Upper lobe of left lung (tissue), 6 donors: ENCODE results near the gene PLXNA4. TPM values are rescaled to one million over a fixed set of nuclear protein-coding genes. Genes with fewer than 3 reads are reported as not detected.

Experiments
- ATAC-seq, 2 donors: fragments of 200-7000 bp; cut with Tn5 transposase; one replicate each; pipeline ENCODE4 v1.9.1; 2022; ENCODE audit warnings: mild to moderate bottlenecking in 2 of 2, moderate library complexity in 2 of 2; ENCODE audit not compliant: low FRiP score in 2 of 2
- DNase-seq, 2 donors: peaks; one replicate each; pipeline ENCODE4 v3.0.0-alpha.2; 2019 to 2020
- H3K27ac ChIP-seq, 4 donors: fragments of 200-600 bp; sonication (generic); one replicate each; pipeline ENCODE4 v1.5.1; 2016 to 2019
- H3K27me3 ChIP-seq, 4 donors: fragments of 200-600 bp; sonication (generic); one replicate each; pipeline ENCODE4 v1.5.1; 2017 to 2019
- H3K36me3 ChIP-seq, 4 donors: fragments of 200-600 bp; sonication (generic); one replicate each; pipeline ENCODE4 v1.5.1; 2016 to 2019
- H3K4me1 ChIP-seq, 4 donors: fragments of 200-600 bp; sonication (generic); one replicate each; pipeline ENCODE4 v1.5.1; 2018 to 2019
- H3K4me3 ChIP-seq, 4 donors: fragments of 200-600 bp; sonication (generic); one replicate each; pipeline ENCODE4 v1.5.1; 2017 to 2019; ENCODE audit warnings: mild to moderate bottlenecking in 2 of 4, moderate library complexity in 1 of 4
- H3K9me3 ChIP-seq, 4 donors: fragments of 200-600 bp; sonication (generic); one replicate each; pipeline ENCODE4 v1.5.1; 2018 to 2019
- CTCF ChIP-seq, 6 experiments: fragments of 450-650 bp in 4 of 6; fragments of 200-600 bp in 2 of 6; sonication (generic) in 2 of 6; IDR thresholded peaks; one replicate each; pipeline ENCODE4 v1.5.1; 2016 to 2019; ENCODE audit warnings: antibody characterized with exemption in 6 of 6
- EP300 ChIP-seq, 4 donors: sonication (generic); formaldehyde crosslinking; IDR thresholded peaks; one replicate each; pipeline ENCODE4 v1.5.1; 2017; ENCODE audit warnings: antibody characterized with exemption in 4 of 4, control low read depth in 2 of 4
- POLR2A ChIP-seq, 4 donors: fragments of 450-650 bp; IDR thresholded peaks; one replicate each; pipeline ENCODE4 v1.5.1; 2016 to 2017; ENCODE audit warnings: antibody characterized with exemption in 4 of 4, mild to moderate bottlenecking in 2 of 4
- POLR2AphosphoS5 ChIP-seq, 2 donors: sonication (generic); formaldehyde crosslinking; IDR thresholded peaks; one replicate each; pipeline ENCODE4 v1.5.1; 2017; ENCODE audit warnings: antibody characterized with exemption in 2 of 2
- WGBS, 2 donors: methylation state at CpG; one replicate each; pipeline ENCODE4 v1.1.5; 2017 to 2018; 5-methylcytosine and 5-hydroxymethylcytosine counted together
- total RNA-seq, 6 donors: library from RNA; depleted of rRNA in 4 of 6; stranded (reverse); fragments of >200 nt in 4 of 6; gene quantifications; one replicate each; pipeline versions ENCODE4 v1.1.0 to v1.2.1, GENCODE V29; 2016 to 2021
- donor health status: DM: no; HTN: no; CAD: no; lungs with moderate emphysema.
- donor health status: DM: no; HTN: yes; CAD: no; lungs with severe emphysema.

PLXNA4 gene
- total RNA-seq, 6 donors from 2014 or later, result 1.1 to 5.9 (median 2.6) TPM

- no peak overlapping the region for H3K27ac ChIP-seq
- no peak overlapping the region for H3K4me3 ChIP-seq
- 70 to 77% methylated on average over 14 to 15 of the region's 15 CpGs for WGBS, 2 donors
- H3K36me3 ChIP-seq, result no peaks in the 10 kb centered on the region
- ATAC-seq (no peak), DNase-seq (peak in 1 of 2 donors; percentile 50)
- H3K9me3 ChIP-seq, result no peaks in the 10 kb centered on the region
- H3K4me1 ChIP-seq, result peaks cover 0 to 3% (median 0%) of the 10 kb centered on the region in 4 donors
- no peaks in the 10 kb centered on the region for H3K27me3 ChIP-seq
- TF ChIP-seq POLR2A (IDR thresholded peaks at IDR 0.05) (no peak), CTCF (IDR thresholded peaks at IDR 0.05) (no peak), EP300 (IDR thresholded peaks at IDR 0.05) (no peak), POLR2AphosphoS5 (IDR thresholded peaks at IDR 0.05) (no peak)
Observed at GRCh38 chr7:132424821-132425724, 151.2 kb downstream of the PLXNA4 start.

- no peaks in the 10 kb centered on the region for H3K27me3 ChIP-seq
- H3K36me3 ChIP-seq, result no peaks in the 10 kb centered on the region
- ATAC-seq (no peak), DNase-seq (no peak)
- no peak overlapping the region for H3K4me3 ChIP-seq
- H3K27ac ChIP-seq, result no peak overlapping the region
- WGBS, 2 donors, result 93% methylated on average over 2 of the region's 2 CpGs
- no peaks in the 10 kb centered on the region for H3K9me3 ChIP-seq
- TF ChIP-seq EP300 (IDR thresholded peaks at IDR 0.05) (no peak), POLR2AphosphoS5 (IDR thresholded peaks at IDR 0.05) (no peak), CTCF (IDR thresholded peaks at IDR 0.05) (no peak), POLR2A (IDR thresholded peaks at IDR 0.05) (no peak)
- peaks cover 0 to 7% (median under 1%) of the 10 kb centered on the region in 4 donors for H3K4me1 ChIP-seq
Observed at GRCh38 chr7:132424277-132424676, 152.0 kb downstream of the PLXNA4 start.

DNA sequence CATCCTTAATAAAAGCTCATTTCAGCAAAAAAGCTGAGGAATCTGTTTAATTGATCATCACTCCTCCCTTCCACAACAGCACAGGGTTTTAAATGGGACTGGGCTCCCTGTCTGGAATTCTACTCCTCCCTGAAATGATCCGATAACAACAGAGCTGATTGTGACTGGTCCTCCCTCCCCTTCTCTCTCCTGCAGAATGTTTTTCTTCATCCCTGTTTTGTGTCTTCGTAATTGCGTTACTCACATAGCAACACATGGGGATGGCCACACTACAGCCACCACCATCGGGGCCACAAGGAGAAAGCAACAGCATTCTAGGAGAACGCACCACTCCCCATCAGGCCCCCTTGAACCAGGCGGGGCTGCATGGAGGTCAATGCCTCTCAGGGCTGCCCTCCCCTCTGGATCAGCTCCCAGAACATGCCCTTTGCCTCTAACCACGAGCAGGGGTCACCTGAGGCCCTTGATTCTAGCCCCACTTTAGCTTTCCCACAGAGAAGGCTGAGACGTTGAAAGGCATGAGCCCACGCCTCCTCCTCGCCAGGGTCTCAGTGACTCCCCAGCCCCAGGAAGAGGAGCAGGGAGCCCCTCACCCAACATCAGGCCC is 152.6 kb downstream of the PLXNA4 start:
- Histone ChIP-seq H3K4me3 (no peak overlapping the region), H3K27me3 (no peaks in the 10 kb centered on the region), H3K9me3 (no peaks in the 10 kb centered on the region), H3K36me3 (no peaks in the 10 kb centered on the region), H3K27ac (no peak overlapping the region), H3K4me1 (peaks cover 0 to 12% (median 4%) of the 10 kb centered on the region in 4 donors)
- ATAC-seq (no peak), DNase-seq (no peak)
- TF ChIP-seq CTCF (IDR thresholded peaks at IDR 0.05), result no peak
- no peak for TF ChIP-seq POLR2AphosphoS5 (IDR thresholded peaks at IDR 0.05)
- no peak for TF ChIP-seq POLR2A (IDR thresholded peaks at IDR 0.05)
- TF ChIP-seq EP300 (IDR thresholded peaks at IDR 0.05), result no peak
- WGBS, 2 donors, result 74 to 87% methylated on average over 6 to 10 of the region's 10 CpGs

GRCh38 chr7:132422502-132423111 is 153.7 kb downstream of the PLXNA4 start:
- Histone ChIP-seq H3K9me3 (no peaks in the 10 kb centered on the region), H3K27ac (no peak overlapping the region), H3K4me3 (no peak overlapping the region), H3K4me1 (peaks cover 0 to 12% (median 4%) of the 10 kb centered on the region in 4 donors), H3K27me3 (no peaks in the 10 kb centered on the region), H3K36me3 (no peaks in the 10 kb centered on the region)
- no peak for DNase-seq
- 79 to 83% methylated on average over 11 to 12 of the region's 12 CpGs for WGBS, 2 donors
- peak in 1 of 2 donors; percentile 38 for ATAC-seq
- TF ChIP-seq EP300 (IDR thresholded peaks at IDR 0.05), result no peak
- no peak for TF ChIP-seq POLR2AphosphoS5 (IDR thresholded peaks at IDR 0.05)
- TF ChIP-seq CTCF (IDR thresholded peaks at IDR 0.05), result no peak
- no peak for TF ChIP-seq POLR2A (IDR thresholded peaks at IDR 0.05)
